ENCODE data around the gene DAGLB. TPM values are rescaled to one million over a fixed set of nuclear protein-coding genes. Genes with fewer than 3 reads are reported as not detected.

The DAGLB gene
- total and polyA plus RNA-seq, 2 of the 8 experiments (the other 6 are each of a cell fraction or from before 2014, with no cell fraction given), result 27.0 to 39.6 TPM

DNA sequence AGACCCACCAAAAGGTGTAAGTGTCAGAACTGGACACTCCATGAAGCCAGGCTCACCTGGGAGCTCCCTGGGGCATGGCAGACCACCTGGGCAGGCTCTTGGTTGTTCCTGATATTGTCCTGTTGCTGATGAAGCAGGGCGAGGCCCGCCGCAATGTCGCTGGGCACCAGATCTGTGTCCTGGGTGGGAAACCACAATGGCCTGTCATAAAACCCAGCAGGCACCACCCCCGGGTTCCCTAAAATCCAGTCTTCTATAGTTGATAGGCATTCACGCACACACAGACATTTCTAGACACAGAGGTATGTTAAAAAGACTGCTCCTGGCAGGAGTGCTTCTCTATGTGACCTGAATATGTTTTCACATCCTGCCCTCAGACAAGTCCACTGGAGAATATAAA is 15.0 kb downstream of the DAGLB start:
- TF ChIP-seq JUN (IDR thresholded peaks at IDR 0.05; ENCODE audit: low read depth, low read length) (no peak), GABPA (IDR thresholded peaks at IDR 0.05; ENCODE audit: borderline replicate concordance, insufficient read depth, low read length) (no peak), JUND (IDR thresholded peaks at IDR 0.05; ENCODE audit: low read length) (no peak)
- H2BK5ac ChIP-seq (ENCODE audit: low read depth, low read length), result no peak overlapping the region
- no peak overlapping the region for H2BK12ac ChIP-seq (ENCODE audit: low read depth, low read length)
- no peak overlapping the region for H2BK20ac ChIP-seq (ENCODE audit: low read length)
- H3K23ac ChIP-seq (ENCODE audit: insufficient read length), result no peak overlapping the region
- POLR2A ChIA-PET (ENCODE audit: partially characterized antibody), result interaction anchor here (0.9 kb wide), 1 partner anchor 25 kb away, joined by 3 read pairs; no protein-coding TSS in a partner anchor
- no peak overlapping the region for H3K4me3 ChIP-seq (ENCODE audit: extremely low read depth in 1 of 4, insufficient read depth in 2 of 4, low read depth in 3 of 4, low read length in 4 of 4)
- H3K23me2 ChIP-seq (ENCODE audit: low read depth, low read length), result no peaks in the 10 kb centered on the region
- H4K8ac ChIP-seq (ENCODE audit: extremely low read depth, insufficient read depth, low read length), result peak overlapping the region; percentile 35; the same call in 1 of the 2 replicates
- H2AFZ ChIP-seq (ENCODE audit: low read length), result no peak overlapping the region
- peaks cover 0 to 2% (median 0%) of the 10 kb centered on the region in 4 experiments; a peak in 2 of 7 replicates for H3K4me1 ChIP-seq (replicated peaks in 1 of 4; ENCODE audit: control insufficient read depth in 3 of 4, insufficient read depth in 4 of 4, low read length in 3 of 4)
- no peak overlapping the region for H3K27ac ChIP-seq (ENCODE audit: low read depth, low read length)
- no peak overlapping the region for H3K4me2 ChIP-seq (ENCODE audit: insufficient read depth in 1 of 2, low read depth in 2 of 2, low read length in 2 of 2)
- 95% methylated on average over 6 of the region's 6 CpGs; no CpG with 5 or more reads in 1 of the 2 experiments for WGBS, 2 experiments (ENCODE audit: extremely low coverage in 1 of 2, insufficient coverage in 1 of 2, insufficient read length in 1 of 2, insufficient replicate concordance in 2 of 2, low coverage in 1 of 2, low lambda C conversion rate in 2 of 2, missing lambda C conversion rate in 1 of 2)
- FAIRE-seq (no peak), DNase-seq (ENCODE audit: low read depth in 1 of 2, low spot score in 2 of 2) (no peak)
- H3K27me3 ChIP-seq (replicated peaks in 1 of 4; ENCODE audit: control insufficient read depth in 3 of 4, extremely low read depth in 1 of 4, insufficient read depth in 3 of 4, low read length in 3 of 4), result no peaks in the 10 kb centered on the region
- H3K18ac ChIP-seq (ENCODE audit: extremely low read depth, low read length), result no peak overlapping the region
- H3K14ac ChIP-seq (ENCODE audit: insufficient read length), result no peak overlapping the region
- H4K20me1 ChIP-seq (replicated peaks in 1 of 2; ENCODE audit: control insufficient read depth in 1 of 2, insufficient read depth in 2 of 2, low read length in 2 of 2), result peaks cover 9% of the 10 kb centered on the region in 2 experiments
- H2BK15ac ChIP-seq (ENCODE audit: low read length), result no peak overlapping the region
- H3K9ac ChIP-seq (replicated peaks in 1 of 4; ENCODE audit: extremely low read depth in 1 of 4, low read depth in 3 of 4, low read length in 3 of 4), result no peak overlapping the region
- peaks cover 12% of the 10 kb centered on the region for H3K79me1 ChIP-seq (ENCODE audit: low read depth, low read length)
- CTCF ChIA-PET (ENCODE audit: partially characterized antibody), result interaction anchor here (0.9 to 1.2 kb wide), 3 partner anchors 9 to 146 kb away, joined by 3 to 4 read pairs (median 3); no protein-coding TSS in a partner anchor
- H4K91ac ChIP-seq (replicated peaks; ENCODE audit: insufficient read length, low read length), result no peak overlapping the region
- no peak overlapping the region for H2BK120ac ChIP-seq (replicated peaks; ENCODE audit: low read depth, low read length)
- peaks cover 0 to 35% of the 10 kb centered on the region in 2 experiments; a peak in 2 of 4 replicates for H3K79me2 ChIP-seq (ENCODE audit: control insufficient read depth in 1 of 2, insufficient read depth in 2 of 2, low read length in 2 of 2)
- H2AK5ac ChIP-seq (ENCODE audit: low read depth, low read length), result no peak overlapping the region
- peaks cover 4 to 44% (median 23%) of the 10 kb centered on the region in 4 experiments for H3K36me3 ChIP-seq (ENCODE audit: control insufficient read depth in 2 of 4, insufficient read depth in 4 of 4, low read length in 3 of 4)
- H4K5ac ChIP-seq (ENCODE audit: insufficient read length, low read depth, low read length), result no peak overlapping the region
- no peak overlapping the region for H3K56ac ChIP-seq (replicated peaks; ENCODE audit: insufficient read length, low read depth, low read length)
- no peaks in the 10 kb centered on the region for H3K9me3 ChIP-seq (ENCODE audit: insufficient read depth in 2 of 2, low read depth in 1 of 2, low read length in 1 of 2)
- H3K4ac ChIP-seq (replicated peaks; ENCODE audit: insufficient read length, low read depth, low read length), result no peak overlapping the region
